GM19240 (cell line): Measurements from ENCODE around the gene CSAG3.
"Not testable (repeated sequence)": the region's sequence is repeated elsewhere in the genome, so short reads cannot be mapped to it uniquely, and the experiment has no call there.

Experiments
- DNase-seq: peaks from one replicate; pipeline ENCODE4 v3.0.0; 2011; ENCODE audit warnings: low spot score; ENCODE audit not compliant: insufficient read length

The CSAG3 gene

DNA sequence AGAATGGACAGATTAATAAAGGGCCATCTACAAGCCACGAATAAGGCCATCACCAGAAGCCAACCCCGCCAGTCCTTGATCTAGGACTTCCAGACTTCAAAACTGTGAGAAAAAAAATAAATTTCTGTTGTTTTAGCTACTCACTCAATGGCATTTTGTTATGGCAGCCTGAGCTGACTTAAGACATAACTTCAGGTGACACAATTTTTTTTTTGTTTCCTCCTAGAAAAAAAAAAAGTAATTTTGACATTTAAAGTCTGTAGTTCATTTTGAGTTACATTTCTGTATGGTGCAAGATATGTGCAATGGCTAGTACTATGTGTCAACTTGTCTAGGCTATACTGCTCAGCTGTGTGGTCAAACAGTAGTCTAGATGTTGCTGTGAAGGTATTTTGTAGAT lies at the start of gene CSAG3:
TSS of gene CSAG3 (plus strand) at position 301 of the 400 bp plus-strand sequence.
- DNase-seq: not testable (repeated sequence)

DNA sequence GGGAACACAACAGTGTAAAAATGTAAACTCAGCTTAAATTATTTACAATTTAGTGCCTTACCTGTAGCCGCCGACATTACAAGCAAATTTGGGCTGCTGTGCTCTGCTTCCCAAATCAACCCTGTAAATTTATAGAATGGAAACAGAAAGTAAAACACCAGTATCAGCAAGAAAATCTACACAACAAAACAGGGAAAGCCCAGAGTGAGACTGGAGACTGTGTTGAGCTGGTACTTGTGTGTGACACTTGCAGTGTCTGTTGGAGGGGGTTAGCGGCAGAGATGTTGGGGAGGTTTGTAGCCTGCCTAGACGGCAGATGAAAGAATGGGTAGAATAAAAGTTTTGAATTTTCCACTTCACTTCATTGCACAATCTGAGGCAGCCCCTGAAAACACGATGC lies 45.8 kb upstream of the CSAG3 start:
- not testable (repeated sequence) for DNase-seq

DNA sequence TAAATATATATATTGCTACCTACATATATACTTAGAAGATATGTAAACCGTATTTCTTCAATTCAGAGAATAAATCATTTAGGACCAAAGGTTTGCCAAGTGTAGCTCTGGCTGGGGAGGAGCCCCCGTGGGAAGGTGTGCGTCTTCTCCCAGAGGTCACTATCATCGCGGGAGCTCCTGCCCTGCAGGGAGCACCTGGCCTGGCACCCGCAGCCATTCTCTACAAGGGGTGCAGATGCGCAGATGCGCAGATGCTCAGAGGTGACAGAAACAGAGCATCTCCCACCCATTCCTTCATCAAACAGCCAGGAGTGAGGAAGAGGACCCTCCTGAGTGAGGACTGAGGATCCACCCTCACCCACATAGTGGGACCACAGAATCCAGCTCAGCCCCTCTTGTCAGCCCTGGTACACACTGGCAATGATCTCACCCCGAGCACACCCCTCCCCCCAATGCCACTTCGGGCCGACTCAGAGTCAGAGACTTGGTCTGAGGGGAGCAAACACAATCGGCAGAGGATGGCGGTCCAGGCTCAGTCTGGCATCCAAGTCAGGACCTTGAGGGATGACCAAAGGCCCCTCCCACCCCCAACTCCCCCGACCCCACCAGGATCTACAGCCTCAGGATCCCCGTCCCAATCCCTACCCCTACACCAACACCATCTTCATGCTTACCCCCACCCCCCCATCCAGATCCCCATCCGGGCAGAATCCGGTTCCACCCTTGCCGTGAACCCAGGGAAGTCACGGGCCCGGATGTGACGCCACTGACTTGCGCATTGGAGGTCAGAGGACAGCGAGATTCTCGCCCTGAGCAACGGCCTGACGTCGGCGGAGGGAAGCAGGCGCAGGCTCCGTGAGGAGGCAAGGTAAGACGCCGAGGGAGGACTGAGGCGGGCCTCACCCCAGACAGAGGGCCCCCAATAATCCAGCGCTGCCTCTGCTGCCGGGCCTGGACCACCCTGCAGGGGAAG lies 44.9 kb upstream of the CSAG3 start, which contains the start of gene MAGEA2B:
TSS of gene MAGEA2B (plus strand) at position 814 of the 973 bp plus-strand sequence. CDS start 2,479 bp downstream, outside the sequence.
- not testable (repeated sequence) for DNase-seq

DNA sequence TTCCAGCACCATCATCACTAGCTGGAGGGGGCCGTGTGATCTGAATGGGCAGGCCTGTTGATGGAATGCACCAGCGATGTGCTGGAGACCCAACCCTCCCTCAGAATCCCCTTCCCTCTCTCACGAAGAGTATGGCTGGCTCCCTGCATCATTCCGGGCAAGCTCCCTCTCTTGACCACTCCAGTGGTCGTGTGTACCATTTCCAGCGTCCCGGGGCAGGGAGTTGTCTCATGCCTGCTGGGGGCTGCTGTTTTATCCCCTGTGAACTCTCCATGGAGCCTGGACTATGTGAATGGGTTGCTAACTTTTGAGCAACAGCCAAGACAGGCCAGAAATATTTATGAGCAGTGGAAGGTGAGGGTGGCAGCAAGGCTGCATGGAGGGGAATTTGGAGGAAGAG lies 33.6 kb upstream of the CSAG3 start:
- no peak for DNase-seq

DNA sequence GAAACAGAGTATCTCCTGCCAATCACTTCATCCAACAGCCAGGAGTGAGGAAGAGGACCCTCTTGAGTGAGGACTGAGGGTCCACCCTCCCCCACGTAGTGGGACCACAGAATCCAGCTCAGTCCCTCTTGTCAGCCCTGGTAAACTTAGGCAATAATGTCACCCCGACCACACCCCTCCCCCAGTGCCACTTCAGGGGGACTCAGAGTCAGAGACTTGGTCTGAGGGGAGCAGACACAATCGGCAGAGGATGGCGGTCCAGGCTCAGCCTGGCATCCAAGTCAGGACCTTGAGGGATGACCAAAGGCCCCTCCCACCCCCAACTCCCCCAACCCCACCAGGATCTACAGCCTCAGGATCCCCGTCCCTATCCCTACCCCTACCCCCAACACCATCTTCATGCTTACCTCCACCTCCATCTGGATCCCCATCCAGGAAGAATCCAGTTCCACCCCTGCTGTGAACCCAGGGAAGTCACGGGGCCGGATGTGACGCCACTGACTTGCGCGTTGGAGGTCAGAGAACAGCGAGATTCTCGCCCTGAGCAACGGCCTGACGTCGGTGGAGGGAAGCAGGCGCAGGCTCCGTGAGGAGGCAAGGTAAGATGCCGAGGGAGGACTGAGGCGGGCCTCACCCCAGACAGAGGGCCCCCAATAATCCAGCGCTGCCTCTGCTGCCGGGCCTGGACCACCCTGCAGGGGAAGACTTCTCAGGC lies 25.6 kb upstream of the CSAG3 start, which contains the start of the genes CSAG1 and MAGEA12:
TSS of gene CSAG1 (minus strand) at position 461 of the 715 bp plus-strand sequence. CDS start 1,261 bp downstream, outside the sequence.
TSS of gene MAGEA12 (plus strand) at position 497 of the 715 bp plus-strand sequence. CDS start 2,405 bp downstream, outside the sequence.
- no peak for DNase-seq

DNA sequence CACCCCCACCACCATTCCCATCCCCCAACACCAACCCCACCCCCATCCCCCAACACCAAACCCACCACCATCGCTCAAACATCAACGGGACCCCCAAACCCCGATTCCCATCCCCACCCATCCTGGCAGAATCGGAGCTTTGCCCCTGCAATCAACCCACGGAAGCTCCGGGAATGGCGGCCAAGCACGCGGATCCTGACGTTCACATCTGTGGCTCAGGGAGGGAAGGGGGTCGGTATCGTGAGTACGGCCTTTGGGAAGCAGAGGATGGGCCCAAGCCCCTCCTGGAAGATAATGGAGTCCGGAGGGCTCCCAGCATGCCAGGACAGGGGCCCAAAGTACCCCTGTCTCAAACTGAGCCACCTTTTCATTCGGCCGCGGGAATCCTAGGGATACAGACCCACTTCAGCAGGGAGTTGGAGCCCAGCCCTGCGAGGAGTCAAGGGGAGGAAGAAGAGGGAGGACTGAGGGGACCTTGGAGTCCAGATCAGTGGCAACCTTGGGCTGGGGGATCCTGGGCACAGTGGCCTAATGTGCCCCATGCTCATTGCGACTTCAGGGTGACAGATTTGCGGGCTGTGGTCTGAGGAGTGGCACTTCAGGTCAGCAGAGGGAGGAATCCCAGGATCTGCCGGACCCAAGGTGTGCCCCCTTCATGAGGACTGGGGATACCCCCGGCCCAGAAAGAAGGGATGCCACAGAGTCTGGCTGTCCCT lies 24.7 kb upstream of the CSAG3 start:
- not testable (repeated sequence) for DNase-seq

DNA sequence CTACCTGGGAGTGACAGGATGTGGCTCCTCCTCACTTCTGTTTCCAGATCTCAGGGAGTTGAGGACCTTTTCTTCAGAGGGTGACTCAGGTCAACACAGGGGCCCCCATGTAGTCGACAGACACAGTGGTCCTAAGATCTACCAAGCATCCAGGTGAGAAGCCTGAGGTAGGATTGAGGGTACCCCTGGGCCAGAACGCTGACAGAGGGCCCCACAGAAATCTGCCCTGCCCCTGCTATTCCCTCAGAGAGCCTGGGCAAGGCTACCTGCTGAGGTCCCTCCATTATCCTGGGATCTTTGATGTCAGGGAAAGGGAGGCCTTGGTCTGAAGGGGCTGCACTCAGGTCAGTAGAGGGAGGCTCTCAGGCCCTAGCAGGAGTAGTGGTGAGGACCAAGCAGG lies 23.9 kb upstream of the CSAG3 start:
- no peak for DNase-seq

DNA sequence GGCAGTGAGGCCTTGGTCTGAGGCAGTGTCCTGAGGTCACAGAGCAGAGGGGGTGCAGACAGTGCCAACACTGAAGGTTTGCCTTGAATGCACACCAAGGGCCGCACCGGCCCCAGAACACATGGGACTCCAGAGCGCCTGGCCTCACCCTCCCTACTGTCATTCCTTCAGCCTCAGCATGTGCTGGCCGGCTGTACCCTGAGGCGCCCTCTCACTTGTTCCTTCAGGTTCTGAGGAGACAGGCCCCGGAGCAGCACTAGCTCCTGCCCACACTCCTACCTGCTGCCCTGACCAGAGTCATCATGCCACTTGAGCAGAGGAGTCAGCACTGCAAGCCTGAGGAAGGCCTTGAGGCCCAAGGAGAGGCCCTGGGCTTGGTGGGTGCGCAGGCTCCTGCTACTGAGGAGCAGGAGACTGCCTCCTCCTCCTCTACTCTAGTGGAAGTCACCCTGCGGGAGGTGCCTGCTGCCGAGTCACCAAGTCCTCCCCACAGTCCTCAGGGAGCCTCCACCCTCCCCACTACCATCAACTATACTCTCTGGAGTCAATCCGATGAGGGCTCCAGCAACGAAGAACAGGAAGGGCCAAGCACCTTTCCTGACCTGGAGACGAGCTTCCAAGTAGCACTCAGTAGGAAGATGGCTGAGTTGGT lies 23.0 kb upstream of the CSAG3 start:
- no peak for DNase-seq

DNA sequence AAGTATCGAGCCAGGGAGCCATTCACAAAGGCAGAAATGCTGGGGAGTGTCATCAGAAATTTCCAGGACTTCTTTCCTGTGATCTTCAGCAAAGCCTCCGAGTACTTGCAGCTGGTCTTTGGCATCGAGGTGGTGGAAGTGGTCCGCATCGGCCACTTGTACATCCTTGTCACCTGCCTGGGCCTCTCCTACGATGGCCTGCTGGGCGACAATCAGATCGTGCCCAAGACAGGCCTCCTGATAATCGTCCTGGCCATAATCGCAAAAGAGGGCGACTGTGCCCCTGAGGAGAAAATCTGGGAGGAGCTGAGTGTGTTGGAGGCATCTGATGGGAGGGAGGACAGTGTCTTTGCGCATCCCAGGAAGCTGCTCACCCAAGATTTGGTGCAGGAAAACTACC lies 22.5 kb upstream of the CSAG3 start:
- DNase-seq: not testable (repeated sequence)

DNA sequence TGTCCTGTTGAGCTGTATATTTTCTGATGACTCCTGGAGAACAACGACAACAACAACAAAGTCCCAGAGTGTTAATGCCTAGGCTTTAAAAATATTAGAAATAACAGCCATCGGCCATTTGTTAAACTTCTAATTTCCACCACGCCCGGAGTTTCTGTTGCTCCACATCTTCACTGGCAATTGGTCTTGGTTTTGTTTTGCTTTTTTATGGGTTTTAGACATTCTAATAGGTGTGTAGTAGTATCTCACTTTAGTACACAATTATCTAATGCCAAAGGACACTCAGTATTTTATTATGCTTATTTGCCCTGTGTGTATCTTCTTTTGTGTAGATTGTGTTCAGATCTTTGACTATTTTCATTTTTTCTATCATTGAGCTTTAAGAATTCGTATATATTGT lies 20.5 kb upstream of the CSAG3 start:
- no peak for DNase-seq

DNA sequence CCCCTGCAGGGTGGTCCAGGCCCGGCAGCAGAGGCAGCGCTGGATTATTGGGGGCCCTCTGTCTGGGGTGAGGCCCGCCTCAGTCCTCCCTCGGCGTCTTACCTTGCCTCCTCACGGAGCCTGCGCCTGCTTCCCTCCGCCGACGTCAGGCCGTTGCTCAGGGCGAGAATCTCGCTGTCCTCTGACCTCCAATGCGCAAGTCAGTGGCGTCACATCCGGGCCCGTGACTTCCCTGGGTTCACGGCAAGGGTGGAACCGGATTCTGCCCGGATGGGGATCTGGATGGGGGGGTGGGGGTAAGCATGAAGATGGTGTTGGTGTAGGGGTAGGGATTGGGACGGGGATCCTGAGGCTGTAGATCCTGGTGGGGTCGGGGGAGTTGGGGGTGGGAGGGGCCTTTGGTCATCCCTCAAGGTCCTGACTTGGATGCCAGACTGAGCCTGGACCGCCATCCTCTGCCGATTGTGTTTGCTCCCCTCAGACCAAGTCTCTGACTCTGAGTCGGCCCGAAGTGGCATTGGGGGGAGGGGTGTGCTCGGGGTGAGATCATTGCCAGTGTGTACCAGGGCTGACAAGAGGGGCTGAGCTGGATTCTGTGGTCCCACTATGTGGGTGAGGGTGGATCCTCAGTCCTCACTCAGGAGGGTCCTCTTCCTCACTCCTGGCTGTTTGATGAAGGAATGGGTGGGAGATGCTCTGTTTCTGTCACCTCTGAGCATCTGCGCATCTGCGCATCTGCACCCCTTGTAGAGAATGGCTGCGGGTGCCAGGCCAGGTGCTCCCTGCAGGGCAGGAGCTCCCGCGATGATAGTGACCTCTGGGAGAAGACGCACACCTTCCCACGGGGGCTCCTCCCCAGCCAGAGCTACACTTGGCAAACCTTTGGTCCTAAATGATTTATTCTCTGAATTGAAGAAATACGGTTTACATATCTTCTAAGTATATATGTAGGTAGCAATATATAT lies 5.0 kb upstream of the CSAG3 start, which contains the start of gene MAGEA2:
TSS of gene MAGEA2 (minus strand) at position 157 of the 965 bp plus-strand sequence. CDS start 2,479 bp downstream, outside the sequence.
- not testable (repeated sequence) for DNase-seq

DNA sequence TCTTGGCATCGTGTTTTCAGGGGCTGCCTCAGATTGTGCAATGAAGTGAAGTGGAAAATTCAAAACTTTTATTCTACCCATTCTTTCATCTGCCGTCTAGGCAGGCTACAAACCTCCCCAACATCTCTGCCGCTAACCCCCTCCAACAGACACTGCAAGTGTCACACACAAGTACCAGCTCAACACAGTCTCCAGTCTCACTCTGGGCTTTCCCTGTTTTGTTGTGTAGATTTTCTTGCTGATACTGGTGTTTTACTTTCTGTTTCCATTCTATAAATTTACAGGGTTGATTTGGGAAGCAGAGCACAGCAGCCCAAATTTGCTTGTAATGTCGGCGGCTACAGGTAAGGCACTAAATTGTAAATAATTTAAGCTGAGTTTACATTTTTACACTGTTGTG lies 4.1 kb upstream of the CSAG3 start:
- not testable (repeated sequence) for DNase-seq

DNA sequence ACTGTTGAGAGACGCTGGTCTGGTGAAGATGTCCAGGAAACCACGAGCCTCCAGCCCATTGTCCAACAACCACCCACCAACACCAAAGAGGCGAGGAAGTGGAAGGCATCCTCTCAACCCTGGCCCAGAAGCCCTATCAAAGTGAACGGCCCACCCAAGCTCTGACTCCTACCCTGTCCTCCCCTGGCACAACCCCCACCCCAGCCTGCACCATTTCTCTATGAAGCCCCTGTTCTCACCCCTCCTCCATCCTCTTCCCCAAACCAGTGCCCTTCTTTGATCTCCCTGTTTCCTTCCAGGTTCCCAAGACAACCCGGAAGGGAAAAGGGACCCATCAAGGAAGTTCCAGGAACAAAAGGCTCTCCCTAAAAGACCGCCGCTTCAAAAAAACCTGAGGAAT lies 526 bp downstream of the CSAG3 start:
- DNase-seq: not testable (repeated sequence)

DNA sequence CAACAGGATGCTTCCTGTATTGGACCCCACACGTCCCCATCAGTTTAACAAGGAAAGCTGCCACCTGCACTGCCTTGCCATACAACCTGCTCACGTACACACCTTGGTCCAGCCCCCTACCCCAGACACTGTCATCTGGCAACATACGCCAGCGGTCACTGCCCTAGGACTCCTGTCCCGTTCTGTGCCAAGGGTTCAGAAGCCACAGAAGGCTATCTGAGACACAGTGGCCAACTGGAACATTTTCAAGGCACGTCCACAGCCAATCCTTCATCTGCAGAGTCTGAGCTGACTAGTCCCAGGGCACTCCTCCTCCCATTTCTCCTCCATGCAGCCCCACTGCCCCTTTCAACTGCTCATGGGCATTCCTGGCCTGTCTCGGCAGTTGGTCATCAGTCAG lies 2.6 kb downstream of the CSAG3 start:
- DNase-seq: not testable (repeated sequence)

DNA sequence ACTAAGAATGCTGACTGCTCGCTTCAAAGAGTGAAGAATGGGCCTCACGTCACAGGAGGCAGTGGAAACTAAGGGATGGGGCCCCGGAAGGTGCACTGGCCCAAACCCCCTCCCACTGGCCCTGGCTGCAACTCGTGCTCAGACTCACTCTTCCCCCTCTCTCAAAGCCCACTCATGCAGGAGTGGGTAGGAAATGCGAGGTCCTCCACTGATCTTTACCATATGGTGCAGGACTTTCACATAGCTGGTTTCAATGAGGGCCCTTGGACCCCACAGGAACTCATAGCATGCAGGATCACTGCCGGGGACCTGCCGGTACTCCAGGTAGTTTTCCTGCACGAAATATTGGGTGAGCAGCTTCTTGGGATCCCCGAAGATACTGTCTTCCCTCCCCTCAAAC lies 7.5 kb downstream of the CSAG3 start:
- not testable (repeated sequence) for DNase-seq

DNA sequence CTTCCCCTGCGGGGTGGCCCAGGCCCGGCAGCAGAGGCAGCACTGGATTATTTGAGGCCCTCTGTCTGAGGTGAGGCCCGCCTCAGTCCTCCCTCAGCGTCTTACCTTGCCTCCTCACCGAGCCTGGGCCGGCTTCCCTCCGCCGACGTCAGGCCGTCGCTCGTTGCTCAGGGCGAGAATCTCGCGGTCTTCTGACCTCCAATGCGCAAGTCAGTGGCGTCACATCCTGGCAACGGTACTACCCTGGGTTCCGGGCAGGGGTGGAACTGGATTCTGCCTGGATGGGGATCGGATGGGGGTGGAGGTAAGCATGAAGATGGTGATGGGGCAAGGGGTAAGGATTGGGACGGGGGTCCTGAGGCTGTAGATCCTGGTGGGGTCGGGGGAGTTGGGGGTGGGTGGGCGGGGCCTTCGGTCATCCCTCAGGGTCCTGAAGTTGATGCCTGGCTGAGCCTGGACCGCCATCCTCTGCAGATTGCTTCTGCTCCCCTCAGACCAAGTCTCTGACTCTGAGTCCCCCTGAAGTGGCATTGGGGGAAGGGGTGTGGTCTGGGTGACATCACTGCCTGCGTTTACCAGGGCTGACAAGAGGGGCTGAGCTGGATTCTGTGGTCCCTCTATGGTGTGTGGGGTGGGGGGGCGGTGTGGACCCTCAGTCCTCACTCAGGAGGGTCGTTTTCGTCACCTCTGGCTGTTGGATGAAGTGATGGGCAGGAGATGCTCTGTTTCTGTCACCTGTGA lies 10.7 kb downstream of the CSAG3 start, which contains the start of gene MAGEA6:
TSS of gene MAGEA6 (minus strand) at position 141 of the 741 bp plus-strand sequence. CDS start 2,039 bp downstream, outside the sequence.
- DNase-seq: not testable (repeated sequence)

DNA sequence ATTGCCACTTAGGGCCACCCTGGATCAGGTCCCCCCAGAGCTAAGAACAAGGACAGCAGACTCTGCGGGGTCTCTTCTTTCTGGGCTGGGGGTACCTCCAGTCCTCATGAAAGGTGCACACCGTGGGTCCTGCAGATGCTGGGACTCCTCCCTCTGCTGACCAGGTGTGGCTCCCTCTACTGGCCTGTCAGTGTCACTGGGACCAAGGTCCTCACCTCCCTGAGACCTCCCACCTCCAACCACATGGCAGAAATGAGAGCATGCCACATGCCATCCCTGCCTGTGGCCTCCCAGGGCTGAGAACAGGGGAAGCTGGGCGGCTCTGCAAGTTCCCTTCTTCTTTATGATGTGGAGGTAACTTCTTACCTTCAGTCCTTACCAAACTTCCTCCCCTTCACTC lies 28.0 kb downstream of the CSAG3 start:
- not testable (repeated sequence) for DNase-seq

DNA sequence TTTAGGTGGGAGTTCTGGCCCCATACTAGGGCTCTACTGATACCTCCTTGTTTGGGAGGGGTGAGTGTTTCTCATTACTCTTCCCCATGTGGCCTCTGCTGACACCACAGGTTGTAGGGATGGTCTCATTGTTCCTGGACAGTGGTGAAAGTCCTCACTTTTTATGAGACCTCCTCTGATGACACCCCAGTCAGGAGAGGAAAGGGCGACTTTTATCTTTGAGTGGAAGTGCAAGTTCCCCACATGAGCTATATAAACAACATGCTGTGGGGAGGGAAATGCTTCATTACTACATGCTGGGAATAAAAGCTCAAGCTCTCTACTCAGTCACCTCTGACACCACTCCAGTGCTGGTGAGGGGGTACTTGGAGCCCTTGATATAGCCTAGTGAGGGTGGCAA lies 39.9 kb downstream of the CSAG3 start:
- DNase-seq: no peak
